Kidney epithelial cell (primary cell): Measurements from ENCODE around the gene MTHFD2. TPM values are rescaled to one million over a fixed set of nuclear protein-coding genes. Genes with fewer than 3 reads are reported as not detected.

Experiments used
- DNase-seq: peaks from one replicate; pipeline ENCODE4 v3.0.0-alpha.2; 2010; ENCODE audit warnings: low read depth
- H3K27me3 ChIP-seq: 2 replicates; pipeline ENCODE4 v1.6.0; 2011; ENCODE audit warnings: low read length; ENCODE audit not compliant: control insufficient read depth, insufficient read depth
- H3K36me3 ChIP-seq: 2 replicates; pipeline ENCODE4 v1.5.1; 2011; ENCODE audit warnings: low read length; ENCODE audit not compliant: control insufficient read depth, insufficient read depth
- H3K4me3 ChIP-seq: 2 replicates; pipeline ENCODE4 v1.5.1; 2011; ENCODE audit warnings: low read depth, mild to moderate bottlenecking, control low read depth, low read length
- CTCF ChIP-seq: IDR thresholded peaks from 2 replicates; pipeline ENCODE4 v1.5.1; 2011; ENCODE audit warnings: mild to moderate bottlenecking, moderate library complexity, low read length, control low read depth, inconsistent platforms; ENCODE audit not compliant: insufficient read depth, poor library complexity, severe bottlenecking
- total RNA-seq: library from RNA; depleted of rRNA; stranded (reverse); fragments of >200 nt; gene quantifications from 2 replicates; pipeline ENCODE4 v1.2.3, GENCODE V29; 2015

The MTHFD2 gene
- total RNA-seq, 1 donor from 2014 or later, result 173 TPM

- TF ChIP-seq CTCF, result no peak
- Histone ChIP-seq H3K27me3 (no peaks in the 10 kb centered on the region), H3K36me3 (peaks cover 1% of the 10 kb centered on the region), H3K4me3 (no peak overlapping the region)
- no peak for DNase-seq
These were observed 23.3 kb downstream of the MTHFD2 start for GRCh38 chr2:74221604-74222299.

GRCh38 chr2:74222300-74222650 lies 23.9 kb downstream of the MTHFD2 start:
- no peak for DNase-seq
- TF ChIP-seq CTCF, result no peak
- no peaks in the 10 kb centered on the region for H3K27me3 ChIP-seq

GRCh38 chr2:74223941-74224770 lies 25.7 kb downstream of the MTHFD2 start:
- Histone ChIP-seq H3K27me3 (no peaks in the 10 kb centered on the region), H3K4me3 (no peak overlapping the region), H3K36me3 (no peaks in the 10 kb centered on the region)
- DNase-seq, result no peak
- no peak for TF ChIP-seq CTCF

More at GRCh38 chr2:74222300-74222650, 23.9 kb downstream of the MTHFD2 start:
- H3K36me3 ChIP-seq, result peaks cover 1% of the 10 kb centered on the region
- no peak overlapping the region for H3K4me3 ChIP-seq

GRCh38 chr2:74225698-74226459 lies 27.5 kb downstream of the MTHFD2 start:
- no peak for TF ChIP-seq CTCF
- DNase-seq, result no peak
- no peaks in the 10 kb centered on the region for H3K36me3 ChIP-seq
- no peaks in the 10 kb centered on the region for H3K27me3 ChIP-seq
- H3K4me3 ChIP-seq, result no peak overlapping the region

GRCh38 chr2:74226648-74227213 lies 28.3 kb downstream of the MTHFD2 start:
- H3K4me3 ChIP-seq, result no peak overlapping the region
- no peaks in the 10 kb centered on the region for H3K36me3 ChIP-seq
- peaks cover 2% of the 10 kb centered on the region for H3K27me3 ChIP-seq
- DNase-seq, result no peak
- TF ChIP-seq CTCF, result no peak
